Liver (tissue), 9 donors: ENCODE results near the gene INPP5E. TPM values are rescaled to one million over a fixed set of nuclear protein-coding genes. Genes with fewer than 3 reads are reported as not detected.

Source experiments
- DNase-seq: peaks from one replicate; pipeline ENCODE4 v3.0.0-alpha.2; 2017; ENCODE audit warnings: low spot score
- H3K27ac ChIP-seq, 2 donors: one replicate each; pipeline ENCODE4 v1.7.0; 2013; ENCODE audit warnings: inconsistent platforms in 2 of 2, low read length in 2 of 2, control low read depth in 1 of 2, low read depth in 1 of 2, mild to moderate bottlenecking in 1 of 2
- H3K27me3 ChIP-seq, 4 donors: one replicate each; pipeline versions ENCODE4 v1.6.1 to v1.7.0; 2013; ENCODE audit warnings: low read length in 3 of 4, inconsistent platforms in 1 of 4, mild to moderate bottlenecking in 1 of 4, moderate library complexity in 1 of 4; ENCODE audit not compliant: control insufficient read depth in 4 of 4, insufficient read depth in 4 of 4
- H3K36me3 ChIP-seq, 4 donors: one replicate each; pipeline versions ENCODE4 v1.6.1 to v1.7.0; 2013; ENCODE audit warnings: low read length in 3 of 4, mild to moderate bottlenecking in 3 of 4, low read depth in 1 of 4, moderate library complexity in 1 of 4; ENCODE audit not compliant: control insufficient read depth in 4 of 4, insufficient read depth in 3 of 4
- H3K4me1 ChIP-seq, 4 donors: one replicate each; pipeline versions ENCODE4 v1.6.1 to v1.7.0; 2013; ENCODE audit warnings: low read length in 3 of 4, mild to moderate bottlenecking in 3 of 4, moderate library complexity in 1 of 4; ENCODE audit not compliant: control insufficient read depth in 4 of 4, insufficient read depth in 4 of 4
- H3K4me3 ChIP-seq, 3 donors: one replicate each; pipeline versions ENCODE4 v1.6.1 to v1.7.0; 2013; ENCODE audit warnings: low read length in 3 of 3, control low read depth in 1 of 3, low read depth in 1 of 3, mild to moderate bottlenecking in 1 of 3
- H3K9ac ChIP-seq, 2 donors: one replicate each; pipeline ENCODE4 v1.7.0; 2013; ENCODE audit warnings: low read length in 2 of 2, mild to moderate bottlenecking in 2 of 2, moderate library complexity in 2 of 2, control low read depth in 1 of 2, low read depth in 1 of 2
- H3K9me3 ChIP-seq, 4 donors: one replicate each; pipeline versions ENCODE4 v1.6.1 to v1.7.0; 2013; ENCODE audit warnings: low read length in 3 of 4; ENCODE audit not compliant: control insufficient read depth in 4 of 4
- ATF3 ChIP-seq: IDR thresholded peaks from 2 replicates; pipeline ENCODE4 v1.6.1; 2016; ENCODE audit warnings: antibody characterized with exemption
- EGR1 ChIP-seq, 2 donors: IDR thresholded peaks; 2 replicates each; pipeline ENCODE4 v1.6.1; 2016 to 2018; ENCODE audit warnings: antibody characterized with exemption in 2 of 2, low read depth in 2 of 2
- FOXA1 ChIP-seq: IDR thresholded peaks from 2 replicates; pipeline ENCODE4 v1.6.1; 2016; ENCODE audit warnings: antibody characterized with exemption
- GABPA ChIP-seq, 2 donors: IDR thresholded peaks in 1 of 2; conservative IDR thresholded peaks in 1 of 2; 2 replicates each; pipeline ENCODE4 v1.6.1; 2016; ENCODE audit warnings: antibody characterized with exemption in 2 of 2, mild to moderate bottlenecking in 1 of 2, moderate library complexity in 1 of 2
- HNF4A ChIP-seq, 2 donors: conservative IDR thresholded peaks; 2 replicates each; pipeline ENCODE4 v1.6.1; 2016; ENCODE audit warnings: antibody characterized with exemption in 2 of 2, mild to moderate bottlenecking in 2 of 2
- NR2F2 ChIP-seq: IDR thresholded peaks from 2 replicates; pipeline ENCODE4 v1.6.1; 2016; ENCODE audit warnings: antibody characterized with exemption
- RAD21 ChIP-seq, 2 donors: IDR thresholded peaks; 2 replicates each; pipeline ENCODE4 v1.6.1; 2016; ENCODE audit warnings: antibody characterized with exemption in 2 of 2, mild to moderate bottlenecking in 2 of 2
- REST ChIP-seq: IDR thresholded peaks from 2 replicates; pipeline ENCODE4 v1.6.1; 2016; ENCODE audit warnings: antibody characterized with exemption, mild to moderate bottlenecking
- RXRA ChIP-seq, 2 donors: IDR thresholded peaks; 2 replicates each; pipeline ENCODE4 v1.6.1; 2017 to 2018; ENCODE audit warnings: antibody characterized with exemption in 2 of 2, mild to moderate bottlenecking in 1 of 2
- TAF1 ChIP-seq: conservative IDR thresholded peaks from 2 replicates; pipeline ENCODE4 v1.6.1; 2016; ENCODE audit warnings: antibody characterized with exemption, mild to moderate bottlenecking
- ZBTB33 ChIP-seq: IDR thresholded peaks from 2 replicates; pipeline ENCODE4 v1.6.1; 2016; ENCODE audit warnings: antibody characterized with exemption
- WGBS: extraction: QIAGEN DNeasy Blood & Tissue Kit; methylation state at CpG from one replicate; pipeline ENCODE4 v1.1.7; 2013; 5-methylcytosine and 5-hydroxymethylcytosine counted together
- polyA plus RNA-seq, 2 donors: library from polyadenylated mRNA; stranded (reverse) in 1 of 2; unstranded in 1 of 2; fragments of 200-250 nt in 1 of 2; fragments of >200 nt in 1 of 2; fragmentation: Nextera tagmentation in 1 of 2; extraction: Ambion mirVana in 1 of 2; gene quantifications; one replicate each; pipeline versions ENCODE4 v1.2.1 to v1.2.3, GENCODE V29; 2013 to 2015
- total RNA-seq, 2 donors: library from RNA; depleted of rRNA; stranded (reverse); fragments of >200 nt; gene quantifications; one replicate each; pipeline ENCODE4 v1.2.3, GENCODE V29; 2014
- TF ChIP-seq, protein P1 (sequence below): IDR thresholded peaks from 2 replicates; pipeline ENCODE4 v1.6.1; 2016; ENCODE audit warnings: antibody characterized with exemption
- TF ChIP-seq, protein P2 (sequence below): fragments of 150-350 bp; IDR thresholded peaks from 2 replicates; pipeline ENCODE4 v1.5.1; 2017; ENCODE audit warnings: improper control_type of control experiment, low read depth, low read length; ENCODE audit not compliant: missing input control
- donor health status: healthy.
- donor health status: healthy.
- donor health status: healthy.
- donor health status: healthy.
- donor health status: healthy.

INPP5E gene
- total and polyA plus RNA-seq, 4 donors, result 1.0 to 3.3 (median 2.9) TPM

- no peak for TF ChIP-seq RAD21 (IDR thresholded peaks at IDR 0.05)
- TF ChIP-seq ATF3, result no peak
- no peak for TF ChIP-seq HNF4A (conservative IDR thresholded peaks at IDR 0.05)
- TF ChIP-seq FOXA1, result no peak
- TF ChIP-seq GABPA (IDR thresholded peaks at IDR 0.05 in 1 of 2, conservative IDR thresholded peaks at IDR 0.05 in 1 of 2), result no peak
Observed at GRCh38 chr9:136465500-136466154, 26.0 kb upstream of the INPP5E start (continued).

GRCh38 chr9:136464241-136464640 is 24.6 kb upstream of the INPP5E start:
- Histone ChIP-seq H3K9me3 (no peaks in the 10 kb centered on the region), H3K27ac (no peak overlapping the region), H3K4me3 (no peak overlapping the region), H3K4me1 (no peaks in the 10 kb centered on the region), H3K36me3 (peaks cover 50 to 93% (median 74%) of the 10 kb centered on the region in 4 donors), H3K9ac (no peak overlapping the region), H3K27me3 (no peaks in the 10 kb centered on the region)
- DNase-seq, result no peak
- 95% methylated on average over 6 of the region's 6 CpGs for WGBS
- TF ChIP-seq, protein P1, sequence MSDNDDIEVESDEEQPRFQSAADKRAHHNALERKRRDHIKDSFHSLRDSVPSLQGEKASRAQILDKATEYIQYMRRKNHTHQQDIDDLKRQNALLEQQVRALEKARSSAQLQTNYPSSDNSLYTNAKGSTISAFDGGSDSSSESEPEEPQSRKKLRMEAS, result no peak

DNA sequence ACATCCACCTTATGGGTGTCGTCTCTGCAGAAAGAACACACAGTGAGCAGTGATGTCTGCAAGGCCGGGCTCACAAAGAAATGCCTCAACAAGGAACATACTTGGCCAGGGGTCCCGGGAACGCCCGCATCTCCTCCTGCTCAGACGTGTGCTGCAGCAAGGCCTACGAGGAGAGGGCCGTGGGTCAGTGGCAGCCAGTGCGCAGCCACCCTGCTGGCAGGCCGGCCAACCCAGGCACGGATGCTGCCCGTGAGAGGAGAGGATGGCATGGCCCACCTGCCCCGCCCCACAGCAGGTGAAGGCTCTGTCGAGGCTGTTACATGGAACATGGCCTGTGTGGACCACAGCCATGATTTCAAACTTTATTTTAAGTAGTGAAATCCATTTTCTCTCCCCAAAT is 23.9 kb upstream of the INPP5E start:
- no peaks in the 10 kb centered on the region for H3K4me1 ChIP-seq
- no peaks in the 10 kb centered on the region for H3K27me3 ChIP-seq
- H3K9me3 ChIP-seq, result no peaks in the 10 kb centered on the region
- peaks cover 46 to 94% (median 79%) of the 10 kb centered on the region in 4 donors for H3K36me3 ChIP-seq
- 94% methylated on average over 14 of the region's 14 CpGs for WGBS
- DNase-seq, result no peak
- H3K27ac ChIP-seq, result no peak overlapping the region
- H3K4me3 ChIP-seq, result no peak overlapping the region
- TF ChIP-seq, protein P2, sequence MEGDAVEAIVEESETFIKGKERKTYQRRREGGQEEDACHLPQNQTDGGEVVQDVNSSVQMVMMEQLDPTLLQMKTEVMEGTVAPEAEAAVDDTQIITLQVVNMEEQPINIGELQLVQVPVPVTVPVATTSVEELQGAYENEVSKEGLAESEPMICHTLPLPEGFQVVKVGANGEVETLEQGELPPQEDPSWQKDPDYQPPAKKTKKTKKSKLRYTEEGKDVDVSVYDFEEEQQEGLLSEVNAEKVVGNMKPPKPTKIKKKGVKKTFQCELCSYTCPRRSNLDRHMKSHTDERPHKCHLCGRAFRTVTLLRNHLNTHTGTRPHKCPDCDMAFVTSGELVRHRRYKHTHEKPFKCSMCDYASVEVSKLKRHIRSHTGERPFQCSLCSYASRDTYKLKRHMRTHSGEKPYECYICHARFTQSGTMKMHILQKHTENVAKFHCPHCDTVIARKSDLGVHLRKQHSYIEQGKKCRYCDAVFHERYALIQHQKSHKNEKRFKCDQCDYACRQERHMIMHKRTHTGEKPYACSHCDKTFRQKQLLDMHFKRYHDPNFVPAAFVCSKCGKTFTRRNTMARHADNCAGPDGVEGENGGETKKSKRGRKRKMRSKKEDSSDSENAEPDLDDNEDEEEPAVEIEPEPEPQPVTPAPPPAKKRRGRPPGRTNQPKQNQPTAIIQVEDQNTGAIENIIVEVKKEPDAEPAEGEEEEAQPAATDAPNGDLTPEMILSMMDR, result no peak
- TF ChIP-seq GABPA (IDR thresholded peaks at IDR 0.05 in 1 of 2, conservative IDR thresholded peaks at IDR 0.05 in 1 of 2) (no peak), RAD21 (IDR thresholded peaks at IDR 0.05) (no peak), EGR1 (IDR thresholded peaks at IDR 0.05; ENCODE audit: low read depth in 2 of 2) (no peak)
- no peak overlapping the region for H3K9ac ChIP-seq

- Histone ChIP-seq H3K27ac (no peak overlapping the region), H3K9me3 (no peaks in the 10 kb centered on the region), H3K9ac (no peak overlapping the region), H3K4me1 (no peaks in the 10 kb centered on the region), H3K36me3 (peaks cover 45 to 93% (median 75%) of the 10 kb centered on the region in 4 donors), H3K27me3 (no peaks in the 10 kb centered on the region), H3K4me3 (no peak overlapping the region)
- no peak for DNase-seq
- 93% methylated on average over 17 of the region's 17 CpGs for WGBS
- TF ChIP-seq REST (no peak), NR2F2 (no peak), EGR1 (IDR thresholded peaks at IDR 0.05; ENCODE audit: low read depth in 2 of 2) (no peak), ZBTB33 (no peak), TAF1 (no peak), HNF4A (conservative IDR thresholded peaks at IDR 0.05) (no peak), RXRA (IDR thresholded peaks at IDR 0.05) (no peak)
- TF ChIP-seq, protein P1, result no peak
- TF ChIP-seq, protein P2, result no peak
Observed at GRCh38 chr9:136462664-136463063, 23.0 kb upstream of the INPP5E start.
